ENCODE measurements around the gene AGPAT4.
"Not testable (repeated sequence)": the region's sequence is repeated elsewhere in the genome, so short reads cannot be mapped to it uniquely, and the experiment has no call there.

Gene AGPAT4

DNA sequence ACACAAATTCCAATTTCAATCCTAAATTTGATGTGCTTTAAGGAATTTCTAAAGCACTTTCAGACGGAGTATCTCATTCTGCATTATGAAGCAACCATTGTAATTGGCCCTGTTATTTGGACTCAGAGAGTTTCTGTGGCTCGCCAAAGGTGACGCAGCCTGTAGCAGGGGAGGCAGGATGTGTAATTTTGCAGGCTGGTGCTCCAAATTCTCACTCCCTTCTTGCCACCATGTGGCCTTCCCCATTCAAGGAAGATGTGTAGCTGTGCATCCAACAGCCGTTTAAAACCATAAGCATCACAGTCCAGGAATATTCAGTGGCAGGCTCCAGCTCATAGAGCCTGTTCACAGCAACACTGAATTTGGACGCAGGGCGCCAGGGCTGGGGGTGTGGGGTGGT, 45.8 kb downstream of the AGPAT4 start:
- no peak overlapping the region for H3K4me3 ChIP-seq
- TF ChIP-seq, protein P1, sequence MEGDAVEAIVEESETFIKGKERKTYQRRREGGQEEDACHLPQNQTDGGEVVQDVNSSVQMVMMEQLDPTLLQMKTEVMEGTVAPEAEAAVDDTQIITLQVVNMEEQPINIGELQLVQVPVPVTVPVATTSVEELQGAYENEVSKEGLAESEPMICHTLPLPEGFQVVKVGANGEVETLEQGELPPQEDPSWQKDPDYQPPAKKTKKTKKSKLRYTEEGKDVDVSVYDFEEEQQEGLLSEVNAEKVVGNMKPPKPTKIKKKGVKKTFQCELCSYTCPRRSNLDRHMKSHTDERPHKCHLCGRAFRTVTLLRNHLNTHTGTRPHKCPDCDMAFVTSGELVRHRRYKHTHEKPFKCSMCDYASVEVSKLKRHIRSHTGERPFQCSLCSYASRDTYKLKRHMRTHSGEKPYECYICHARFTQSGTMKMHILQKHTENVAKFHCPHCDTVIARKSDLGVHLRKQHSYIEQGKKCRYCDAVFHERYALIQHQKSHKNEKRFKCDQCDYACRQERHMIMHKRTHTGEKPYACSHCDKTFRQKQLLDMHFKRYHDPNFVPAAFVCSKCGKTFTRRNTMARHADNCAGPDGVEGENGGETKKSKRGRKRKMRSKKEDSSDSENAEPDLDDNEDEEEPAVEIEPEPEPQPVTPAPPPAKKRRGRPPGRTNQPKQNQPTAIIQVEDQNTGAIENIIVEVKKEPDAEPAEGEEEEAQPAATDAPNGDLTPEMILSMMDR (IDR thresholded peaks at IDR 0.05): no peak
- no peak overlapping the region for H3K27ac ChIP-seq
- no peak for DNase-seq (ENCODE audit: low spot score)

DNA sequence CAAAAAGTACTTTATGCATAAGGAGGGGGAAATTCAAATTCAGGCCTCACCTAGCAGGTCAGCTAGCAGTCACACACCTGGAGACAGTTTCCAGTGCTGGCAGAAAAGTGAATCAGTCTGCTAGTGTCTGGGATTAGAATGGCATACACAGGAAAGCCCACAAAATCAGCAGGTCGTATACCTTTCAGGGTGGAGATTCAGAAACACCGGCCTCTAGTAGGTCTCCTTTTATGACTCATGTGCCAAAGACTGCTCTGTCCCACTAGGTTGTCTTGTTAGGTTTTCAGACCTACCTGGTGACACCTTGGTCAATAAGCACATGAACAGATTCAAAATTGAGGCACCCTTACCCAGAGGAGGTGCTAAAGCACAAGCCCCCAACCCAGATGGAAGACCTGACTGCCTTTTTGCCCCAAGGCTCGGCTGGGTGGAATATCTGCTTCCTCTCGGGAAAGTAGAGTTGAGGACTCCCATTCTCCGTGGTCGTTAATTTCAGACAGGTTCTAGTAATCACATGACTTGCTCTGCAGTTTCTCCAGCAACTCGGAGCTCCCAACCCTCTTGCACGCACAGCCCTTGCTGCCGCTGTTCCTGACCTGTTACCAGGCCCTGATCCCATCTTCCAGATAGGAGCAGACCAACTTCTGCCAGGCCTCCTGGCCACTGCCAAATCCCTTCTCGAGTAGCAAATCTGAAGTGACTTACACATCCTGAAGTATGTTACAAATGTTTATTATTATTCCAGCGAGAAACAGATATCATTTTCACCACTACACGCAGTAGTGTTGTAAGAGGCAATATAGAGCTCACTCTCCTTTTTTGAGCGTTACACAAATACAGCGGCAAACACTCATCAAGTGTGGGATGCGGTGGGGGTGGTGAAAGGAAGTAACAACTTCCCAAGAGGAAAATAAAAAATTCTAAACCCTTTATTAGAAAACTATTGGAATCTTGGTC, 46.6 kb downstream of the AGPAT4 start:
- no peak for DNase-seq (ENCODE audit: low spot score)
- TF ChIP-seq, protein P1 (IDR thresholded peaks at IDR 0.05): no peak
- no peak overlapping the region for H3K27ac ChIP-seq
- H3K4me3 ChIP-seq: no peak overlapping the region

DNA sequence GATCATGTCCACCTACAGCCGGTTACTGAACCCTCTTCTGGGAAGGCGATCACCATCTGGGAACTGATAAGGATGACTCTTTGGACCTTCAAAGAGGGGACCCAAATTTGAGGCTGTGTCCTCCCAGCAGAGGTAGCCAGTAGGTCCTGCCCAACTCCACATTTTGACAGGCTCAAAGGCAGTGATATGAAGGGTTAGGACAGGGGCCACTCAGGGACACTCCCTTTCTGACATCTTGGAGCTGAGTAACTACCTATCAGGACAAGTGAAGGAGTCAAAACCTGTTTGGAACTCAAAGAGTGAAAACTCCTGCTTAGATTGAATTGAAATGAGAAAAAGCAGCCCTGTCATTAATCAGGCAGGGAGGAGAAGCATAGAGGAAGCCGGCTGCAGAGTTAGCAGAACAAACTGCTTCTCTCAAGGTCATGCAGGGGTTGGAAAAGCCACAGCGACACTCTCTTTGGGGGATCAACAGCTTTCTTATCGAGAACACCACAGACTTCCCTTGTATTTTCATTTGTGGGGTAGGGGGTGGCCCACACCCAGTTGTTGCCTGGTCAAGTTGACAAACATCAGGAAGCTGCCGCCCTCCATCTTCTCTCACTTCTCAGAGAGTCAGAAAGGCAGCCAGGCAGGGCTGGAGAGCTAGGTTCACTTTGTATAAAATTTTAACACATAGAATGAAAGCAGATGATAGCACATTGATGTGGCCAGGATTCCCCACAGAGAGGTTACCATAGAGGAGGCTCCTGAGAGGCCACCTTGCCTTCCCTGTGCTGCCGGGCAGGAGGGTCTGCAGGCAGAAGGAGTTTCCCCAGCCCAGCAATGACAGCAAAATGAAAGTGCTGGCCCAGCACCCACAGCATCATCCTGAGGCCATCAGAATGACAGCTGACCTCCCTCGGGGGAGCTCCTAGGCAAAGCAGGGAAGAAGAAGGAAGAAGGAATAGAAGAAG, 47.6 kb downstream of the AGPAT4 start:
- Histone ChIP-seq H3K4me3 (no peak overlapping the region), H3K27ac (no peak overlapping the region)
- TF ChIP-seq, protein P1 (IDR thresholded peaks at IDR 0.05): no peak
- DNase-seq (ENCODE audit: low spot score): no peak

DNA sequence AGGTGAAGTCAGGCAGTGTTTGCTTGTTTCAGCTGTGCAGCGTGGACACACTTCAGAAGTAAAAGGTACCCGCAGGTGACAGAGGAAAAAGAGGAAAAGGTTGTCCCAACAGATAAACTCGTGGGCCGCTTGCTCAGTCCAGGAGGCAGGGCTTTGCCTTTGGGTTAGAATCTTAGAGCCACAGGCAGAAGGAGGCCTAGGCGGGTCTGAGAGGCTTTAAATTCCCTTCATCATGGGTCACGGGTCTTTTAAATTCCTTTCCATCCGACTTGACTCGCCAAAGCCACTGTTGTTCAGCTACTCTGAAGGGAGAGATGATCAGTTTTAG, 48.2 kb downstream of the AGPAT4 start:
- DNase-seq (ENCODE audit: low spot score): no peak
- no peak overlapping the region for H3K27ac ChIP-seq
- TF ChIP-seq, protein P1 (IDR thresholded peaks at IDR 0.05): no peak
- H3K4me3 ChIP-seq: no peak overlapping the region

DNA sequence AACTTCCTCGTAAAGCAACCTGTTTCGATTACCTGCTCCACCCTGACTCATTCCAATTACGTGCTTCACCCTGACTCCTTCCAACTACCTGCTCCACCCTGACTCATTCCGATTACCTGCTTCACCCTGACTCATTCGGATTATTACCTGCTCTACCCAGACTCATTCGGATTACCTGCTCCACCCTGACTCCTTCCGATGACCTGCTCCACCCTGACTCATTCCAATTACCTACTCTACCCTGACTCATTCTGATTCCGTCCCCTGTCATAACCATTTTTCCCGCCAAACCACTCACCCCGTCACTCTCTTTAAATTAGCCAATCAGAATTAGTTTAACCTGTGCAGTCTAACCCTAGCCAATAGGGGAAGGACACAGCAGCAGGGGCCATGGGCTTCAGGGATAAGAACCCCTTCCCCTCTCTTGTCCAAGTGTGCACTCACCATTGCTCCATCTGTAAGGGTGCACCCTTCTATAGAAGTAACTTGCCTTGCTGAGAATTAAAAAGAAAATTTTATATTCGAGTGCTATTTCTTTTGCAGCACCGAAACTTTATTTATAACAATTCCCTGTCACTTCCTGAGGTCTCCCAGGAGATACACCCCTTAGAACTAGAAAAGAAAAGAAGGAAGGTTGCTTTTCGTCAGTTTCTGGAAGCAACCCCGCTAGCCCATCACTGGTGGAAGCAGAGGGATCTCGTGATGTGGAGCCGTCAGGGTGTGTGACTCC, 48.7 kb downstream of the AGPAT4 start:
- H3K27ac ChIP-seq; H3K4me3 ChIP-seq; DNase-seq (ENCODE audit: low spot score): not testable (repeated sequence)

DNA sequence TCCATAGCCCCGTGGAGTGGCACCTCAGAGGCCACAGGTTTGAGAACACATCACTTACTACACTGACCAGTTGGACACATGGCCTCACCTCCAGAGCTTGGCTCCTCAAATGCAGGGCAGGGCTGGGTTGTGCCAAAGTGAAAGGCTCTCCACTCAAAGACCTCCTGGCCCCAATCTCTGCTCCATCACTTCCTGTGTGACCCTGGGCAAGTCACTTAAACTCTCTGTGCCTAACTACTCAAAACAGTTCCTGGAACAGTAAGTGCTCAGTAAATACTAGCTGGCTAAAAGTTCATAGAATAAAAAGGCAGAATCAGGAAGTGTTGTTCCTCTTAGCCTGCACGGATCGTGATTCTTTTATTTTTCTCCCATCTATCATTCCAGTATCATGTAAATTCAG, 50.2 kb downstream of the AGPAT4 start:
- TF ChIP-seq, protein P1 (IDR thresholded peaks at IDR 0.05): no peak
- no peak overlapping the region for H3K4me3 ChIP-seq
- no peak for DNase-seq (ENCODE audit: low spot score)
- H3K27ac ChIP-seq: no peak overlapping the region

Data from coronary artery (tissue), 2 donors.